Measurements from ENCODE around the gene IGHMBP2.

- TF ChIP-seq, protein P1, sequence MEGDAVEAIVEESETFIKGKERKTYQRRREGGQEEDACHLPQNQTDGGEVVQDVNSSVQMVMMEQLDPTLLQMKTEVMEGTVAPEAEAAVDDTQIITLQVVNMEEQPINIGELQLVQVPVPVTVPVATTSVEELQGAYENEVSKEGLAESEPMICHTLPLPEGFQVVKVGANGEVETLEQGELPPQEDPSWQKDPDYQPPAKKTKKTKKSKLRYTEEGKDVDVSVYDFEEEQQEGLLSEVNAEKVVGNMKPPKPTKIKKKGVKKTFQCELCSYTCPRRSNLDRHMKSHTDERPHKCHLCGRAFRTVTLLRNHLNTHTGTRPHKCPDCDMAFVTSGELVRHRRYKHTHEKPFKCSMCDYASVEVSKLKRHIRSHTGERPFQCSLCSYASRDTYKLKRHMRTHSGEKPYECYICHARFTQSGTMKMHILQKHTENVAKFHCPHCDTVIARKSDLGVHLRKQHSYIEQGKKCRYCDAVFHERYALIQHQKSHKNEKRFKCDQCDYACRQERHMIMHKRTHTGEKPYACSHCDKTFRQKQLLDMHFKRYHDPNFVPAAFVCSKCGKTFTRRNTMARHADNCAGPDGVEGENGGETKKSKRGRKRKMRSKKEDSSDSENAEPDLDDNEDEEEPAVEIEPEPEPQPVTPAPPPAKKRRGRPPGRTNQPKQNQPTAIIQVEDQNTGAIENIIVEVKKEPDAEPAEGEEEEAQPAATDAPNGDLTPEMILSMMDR (IDR thresholded peaks at IDR 0.05), result peak in 2 of 5 experiments; percentile 8 to 14
- TF ChIP-seq POLR2A (IDR thresholded peaks at IDR 0.05) (no peak), POLR2AphosphoS5 (IDR thresholded peaks at IDR 0.05) (no peak)
Measured at GRCh38 chr11:68950270-68950669, 46.6 kb downstream of the IGHMBP2 start.
